K562 (cell line): ENCODE results near the gene ZFYVE21.

Experiments
- ATF7 ChIP-seq: fragments of 450-650 bp; IDR thresholded peaks from 2 replicates; pipeline ENCODE4 v1.7.1; 2014; ENCODE audit warnings: mild to moderate bottlenecking, moderate library complexity
- E2F5 ChIP-seq: sonication (generic); formaldehyde crosslinking; IDR thresholded peaks from 2 replicates; pipeline ENCODE4 v1.8.0; 2022; ENCODE audit warnings: mild to moderate bottlenecking, missing genetic modification reagents
- NFRKB ChIP-seq: fragments of 450-650 bp; IDR thresholded peaks from 2 replicates; pipeline ENCODE4 v1.6.1; 2016; ENCODE audit warnings: low read depth
- RAD21 ChIP-seq, 2 experiments: fragments of 250-450 bp in 1 of 2; fragments of 450-650 bp in 1 of 2; sonication (Bioruptor Pico) in 1 of 2; formaldehyde crosslinking in 1 of 2; IDR thresholded peaks in 1 of 2; conservative IDR thresholded peaks in 1 of 2; 2 replicates each; pipeline versions ENCODE4 v1.4.0 to v1.8.0; 2020 to 2022; ENCODE audit warnings: mild to moderate bottlenecking in 2 of 2, moderate library complexity in 1 of 2
- TARDBP ChIP-seq: fragments of 450-650 bp; IDR thresholded peaks from 2 replicates; pipeline ENCODE4 v1.6.1; 2016
- TBP ChIP-seq: optimal IDR thresholded peaks from 2 replicates; pipeline ENCODE3; 2011; ENCODE audit warnings: low read depth, low read length, improper control_type of control experiment
- ZNF124 ChIP-seq: sonication (generic); formaldehyde crosslinking; IDR thresholded peaks from 2 replicates; pipeline ENCODE4 v1.8.1; 2022; ENCODE audit warnings: missing genetic modification reagents
- ZNF217 ChIP-seq: sonication (generic); formaldehyde crosslinking; IDR thresholded peaks from 2 replicates; pipeline ENCODE4 v1.8.0; 2022; ENCODE audit warnings: mild to moderate bottlenecking, missing genetic modification reagents

- TF ChIP-seq E2F5 (CRISPR knock-in tag) = no peak
- no peak for TF ChIP-seq TARDBP
- TF ChIP-seq NFRKB = no peak
- TF ChIP-seq TBP = no peak
- no peak for TF ChIP-seq ZNF217
- no peak for TF ChIP-seq ZNF124 (CRISPR knock-in tag)
- no peak for TF ChIP-seq ATF7
- no peak for TF ChIP-seq RAD21 (CRISPR knock-in tag; conservative IDR thresholded peaks at IDR 0.05 in 1 of 2, IDR thresholded peaks at IDR 0.05 in 1 of 2)
Observed at GRCh38 chr14:103730490-103731035, 15.0 kb downstream of the ZFYVE21 start.
